Esophagus squamous epithelium (tissue), 5 donors: ENCODE measurements around the gene NFKBIZ. TPM values are rescaled to one million over a fixed set of nuclear protein-coding genes. Genes with fewer than 3 reads are reported as not detected.
"Not testable (repeated sequence)": the region's sequence is repeated elsewhere in the genome, so short reads cannot be mapped to it uniquely, and the experiment has no call there.

Experiments used
- DNase-seq: peaks from one replicate; lab custom pipeline; 2025; lab: John Stamatoyannopoulos, UW
- H3K27ac ChIP-seq, 4 donors: fragments of 200-600 bp; sonication (generic); one replicate each; pipeline ENCODE4 v1.5.1; 2016 to 2019; ENCODE audit warnings: mild to moderate bottlenecking in 1 of 4
- H3K27me3 ChIP-seq, 4 donors: fragments of 200-600 bp; sonication (generic); 1 replicate in 3 of 4; 2 replicates in 1 of 4; pipeline versions ENCODE4 v1.5.1 to v1.6.0; 2017 to 2021; ENCODE audit warnings: antibody characterized with exemption in 1 of 4
- H3K36me3 ChIP-seq, 3 donors: fragments of 200-600 bp; sonication (generic); one replicate each; pipeline ENCODE4 v1.5.1; 2016 to 2019
- H3K4me1 ChIP-seq, 3 donors: fragments of 200-600 bp; sonication (generic); one replicate each; pipeline ENCODE4 v1.5.1; 2017 to 2019
- H3K4me3 ChIP-seq, 4 donors: fragments of 200-600 bp; sonication (generic); 1 replicate in 3 of 4; 2 replicates in 1 of 4; pipeline ENCODE4 v1.5.1; 2016 to 2019; ENCODE audit warnings: mild to moderate bottlenecking in 2 of 4, moderate library complexity in 1 of 4
- H3K9me3 ChIP-seq, 3 donors: fragments of 200-600 bp; sonication (generic); one replicate each; pipeline ENCODE4 v1.5.1; 2016 to 2019
- POLR2A ChIP-seq, 4 donors: fragments of 450-650 bp; IDR thresholded peaks; one replicate each; pipeline ENCODE4 v1.6.1; 2017; ENCODE audit warnings: antibody characterized with exemption in 4 of 4, mild to moderate bottlenecking in 4 of 4, moderate library complexity in 3 of 4
- whole genome bisulfite sequencing, 2 donors: methylation state at CpG; one replicate each; pipeline ENCODE4 v1.1.5; 2018; 5-methylcytosine and 5-hydroxymethylcytosine counted together
- intact Hi-C: fragments of 100-400 bp; cut with DNase I; formaldehyde crosslinking; loops from one replicate; pipeline ENCODE4 v1.15.0; 2022
- total RNA-seq, 4 donors: library from RNA; depleted of rRNA; stranded (reverse); fragments of >200 nt; gene quantifications; one replicate each; pipeline ENCODE4 v1.1.0, GENCODE V29; 2016
- TF ChIP-seq, protein P1 (sequence below), 6 experiments: fragments of 450-650 bp in 4 of 6; fragments of 200-600 bp in 2 of 6; sonication (generic) in 2 of 6; IDR thresholded peaks; one replicate each; pipeline ENCODE4 v1.5.1; 2016 to 2019; ENCODE audit warnings: antibody characterized with exemption in 6 of 6, mild to moderate bottlenecking in 4 of 6, moderate library complexity in 4 of 6
- donor health status: DM: yes; HTN: yes; CAD: no.

The NFKBIZ gene
- total RNA-seq, 4 donors from 2014 or later = 19.2 to 108 (median 35.4) TPM

DNA sequence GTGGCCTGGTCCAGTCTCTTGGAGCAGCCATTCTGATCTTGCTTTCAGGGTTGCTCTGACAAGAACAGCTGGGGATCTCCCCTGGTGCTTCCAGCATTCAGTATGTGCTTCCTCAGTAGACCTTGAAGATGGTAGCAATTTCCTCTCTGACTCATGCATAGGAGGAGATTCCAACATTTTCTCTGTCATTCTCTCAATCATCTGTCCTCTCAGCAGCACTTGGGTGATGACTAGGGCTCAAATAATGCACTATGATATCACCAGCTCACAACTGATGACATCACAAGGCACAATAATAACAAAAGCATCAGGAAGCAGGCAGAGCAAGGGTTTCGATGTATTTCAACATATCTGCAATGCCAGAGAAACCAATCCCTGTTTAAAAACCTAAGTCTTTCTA lies 52.7 kb downstream of the NFKBIZ start:
- no peaks in the 10 kb centered on the region for H3K36me3 ChIP-seq
- peak overlapping the region in 3 of 4 donors; percentile 11 to 58 (median 56) for H3K27ac ChIP-seq
- no peaks in the 10 kb centered on the region for H3K4me1 ChIP-seq
- H3K9me3 ChIP-seq = no peaks in the 10 kb centered on the region
- intact Hi-C loops = no loop called here
- H3K4me3 ChIP-seq = no peak overlapping the region
- no peaks in the 10 kb centered on the region for H3K27me3 ChIP-seq
- WGBS, 2 donors = 32 to 42% methylated on average over 1 of the region's 1 CpG
- TF ChIP-seq, protein P1, sequence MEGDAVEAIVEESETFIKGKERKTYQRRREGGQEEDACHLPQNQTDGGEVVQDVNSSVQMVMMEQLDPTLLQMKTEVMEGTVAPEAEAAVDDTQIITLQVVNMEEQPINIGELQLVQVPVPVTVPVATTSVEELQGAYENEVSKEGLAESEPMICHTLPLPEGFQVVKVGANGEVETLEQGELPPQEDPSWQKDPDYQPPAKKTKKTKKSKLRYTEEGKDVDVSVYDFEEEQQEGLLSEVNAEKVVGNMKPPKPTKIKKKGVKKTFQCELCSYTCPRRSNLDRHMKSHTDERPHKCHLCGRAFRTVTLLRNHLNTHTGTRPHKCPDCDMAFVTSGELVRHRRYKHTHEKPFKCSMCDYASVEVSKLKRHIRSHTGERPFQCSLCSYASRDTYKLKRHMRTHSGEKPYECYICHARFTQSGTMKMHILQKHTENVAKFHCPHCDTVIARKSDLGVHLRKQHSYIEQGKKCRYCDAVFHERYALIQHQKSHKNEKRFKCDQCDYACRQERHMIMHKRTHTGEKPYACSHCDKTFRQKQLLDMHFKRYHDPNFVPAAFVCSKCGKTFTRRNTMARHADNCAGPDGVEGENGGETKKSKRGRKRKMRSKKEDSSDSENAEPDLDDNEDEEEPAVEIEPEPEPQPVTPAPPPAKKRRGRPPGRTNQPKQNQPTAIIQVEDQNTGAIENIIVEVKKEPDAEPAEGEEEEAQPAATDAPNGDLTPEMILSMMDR (IDR thresholded peaks at IDR 0.05) = no peak
- no peak for TF ChIP-seq POLR2A (IDR thresholded peaks at IDR 0.05)
- no peak for DNase-seq

DNA sequence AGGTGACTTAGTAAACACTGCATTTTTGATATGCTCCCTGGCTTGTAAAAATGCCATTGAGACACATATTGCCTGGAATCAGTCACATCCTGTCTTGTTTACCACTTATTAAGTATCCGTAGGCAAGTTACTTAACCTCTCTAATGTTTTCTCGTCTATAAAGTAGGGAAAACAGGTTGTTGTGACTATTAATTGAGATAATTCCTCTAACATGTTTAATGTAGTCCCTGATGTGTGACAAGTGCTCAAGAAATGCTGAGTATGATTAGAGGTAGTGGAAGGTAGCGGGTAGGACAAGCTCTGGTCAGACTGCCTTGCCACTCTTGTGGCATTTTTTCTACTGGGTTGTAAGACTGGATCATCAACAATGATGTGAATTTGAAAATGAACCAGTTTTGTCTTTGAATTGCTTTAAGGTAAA lies 54.1 kb downstream of the NFKBIZ start:
- DNase-seq = no peak
- no peak for TF ChIP-seq POLR2A (IDR thresholded peaks at IDR 0.05)
- TF ChIP-seq, protein P1 (IDR thresholded peaks at IDR 0.05) = no peak
- no peaks in the 10 kb centered on the region for H3K4me1 ChIP-seq
- no peaks in the 10 kb centered on the region for H3K9me3 ChIP-seq
- intact Hi-C loops = no loop called here
- peak overlapping the region in 2 of 4 donors; percentile 9 to 55 for H3K27ac ChIP-seq
- H3K27me3 ChIP-seq = no peaks in the 10 kb centered on the region
- 71 to 73% methylated on average over 3 of the region's 3 CpGs for WGBS, 2 donors
- no peaks in the 10 kb centered on the region for H3K36me3 ChIP-seq
- no peak overlapping the region for H3K4me3 ChIP-seq

DNA sequence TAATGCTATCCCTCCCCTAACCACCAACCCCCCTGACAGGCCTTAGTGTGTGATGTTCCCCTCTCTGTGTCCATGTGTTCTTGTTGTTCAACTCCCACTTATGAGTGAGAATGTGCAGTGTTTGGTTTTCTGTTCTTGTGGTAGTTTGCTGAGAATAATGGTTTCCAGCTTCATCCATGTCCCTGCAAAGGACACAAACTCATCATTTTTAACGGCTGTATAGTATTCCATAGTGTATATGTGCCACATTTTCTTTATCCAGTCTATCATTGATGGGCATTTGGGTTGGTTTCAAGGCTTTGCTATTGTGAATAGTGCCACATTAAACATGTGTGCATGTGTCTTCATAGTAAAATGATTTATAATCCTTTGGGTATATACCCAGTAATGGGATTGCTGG lies 56.3 kb downstream of the NFKBIZ start:
- intact Hi-C loops, H3K4me3 ChIP-seq, H3K4me1 ChIP-seq, DNase-seq, H3K36me3 ChIP-seq, H3K9me3 ChIP-seq, H3K27ac ChIP-seq, H3K27me3 ChIP-seq: not testable (repeated sequence)
- WGBS, 2 donors = 89 to 91% methylated on average over 1 of the region's 1 CpG

Other genes with a start within 250 kb of the NFKBIZ start
- gene ZBTB11, start 172.4 kb upstream of the NFKBIZ start, total RNA-seq = 10 to 100 TPM; 12.7 to 26.9 (median 18.8) TPM
- 1,000 to 10,000 TPM in 3 of 4 donors, 100 to 1,000 TPM in 1; 781 to 1,769 (median 1,391) TPM for gene RPL24, start 162.8 kb upstream of the NFKBIZ start, total RNA-seq
- gene CEP97, start 124.9 kb upstream of the NFKBIZ start, total RNA-seq = 1 to 10 TPM; 3.0 to 6.7 (median 5.9) TPM
- gene NXPE3, start 70.3 kb upstream of the NFKBIZ start, total RNA-seq = 1 to 10 TPM; 1.1 to 6.5 (median 2.5) TPM